Nucleus accumbens (tissue), 56 donors: Measurements from ENCODE around the gene PPP2R5E.
"Not testable (repeated sequence)": the region's sequence is repeated elsewhere in the genome, so short reads cannot be mapped to it uniquely, and the experiment has no call there.

ENCODE experiments used
- DNase-seq, 56 donors: peaks; one replicate each; lab custom pipeline; 2025; lab: John Stamatoyannopoulos, UW

The PPP2R5E gene

DNA sequence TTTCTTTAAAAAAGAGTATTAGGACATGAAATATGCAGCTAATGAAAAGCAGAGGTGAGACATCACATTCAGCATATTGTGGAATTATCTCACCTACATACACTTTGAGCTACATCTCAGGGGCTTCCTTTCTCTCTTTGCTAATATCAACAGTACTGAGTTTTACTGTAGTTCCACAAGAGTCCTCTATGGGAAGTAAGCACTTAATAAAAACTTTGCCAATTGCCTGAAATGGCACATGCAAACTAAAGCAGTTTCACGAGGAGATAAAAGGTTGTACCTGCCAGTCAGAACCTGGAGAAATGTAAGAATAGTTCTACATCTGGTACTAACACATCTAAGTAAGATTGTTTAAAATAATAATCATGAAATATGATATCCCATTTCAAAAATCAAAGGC lies 150.9 kb downstream of the PPP2R5E start:
- DNase-seq: no peak

DNA sequence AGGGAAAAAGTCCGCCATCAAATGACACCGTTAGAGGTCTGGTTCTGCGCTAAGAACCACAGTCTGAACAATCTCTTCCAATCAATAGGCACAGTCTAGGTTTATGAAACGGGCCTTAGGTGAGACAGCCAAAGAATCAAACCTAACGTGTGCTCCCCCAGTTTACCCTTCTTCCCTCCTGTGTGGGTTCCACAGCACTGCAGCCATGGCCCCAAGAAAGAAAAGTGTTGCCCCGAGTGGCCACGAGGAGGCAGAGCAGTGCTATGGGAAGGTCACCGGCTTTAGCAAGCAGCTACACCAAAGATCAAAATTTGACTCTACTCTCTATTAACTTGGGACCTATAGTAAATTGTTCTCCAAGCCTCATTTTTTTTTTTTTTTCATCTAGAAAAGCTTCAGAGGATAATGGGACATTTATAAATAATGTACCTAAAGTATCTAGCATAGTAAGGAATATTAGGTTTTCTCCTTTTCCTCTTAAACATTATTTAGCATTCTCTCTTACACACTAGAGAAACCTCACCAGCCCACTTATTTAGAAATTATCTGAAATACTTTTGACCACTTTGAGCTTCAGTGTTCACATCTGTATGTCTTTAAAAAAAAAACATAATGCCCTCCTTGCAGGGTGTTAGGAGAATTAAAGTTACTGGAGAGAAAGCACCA lies 154.3 kb downstream of the PPP2R5E start:
- DNase-seq: peak in 46 of 56 donors; percentile 0 to 66 (median 14)

DNA sequence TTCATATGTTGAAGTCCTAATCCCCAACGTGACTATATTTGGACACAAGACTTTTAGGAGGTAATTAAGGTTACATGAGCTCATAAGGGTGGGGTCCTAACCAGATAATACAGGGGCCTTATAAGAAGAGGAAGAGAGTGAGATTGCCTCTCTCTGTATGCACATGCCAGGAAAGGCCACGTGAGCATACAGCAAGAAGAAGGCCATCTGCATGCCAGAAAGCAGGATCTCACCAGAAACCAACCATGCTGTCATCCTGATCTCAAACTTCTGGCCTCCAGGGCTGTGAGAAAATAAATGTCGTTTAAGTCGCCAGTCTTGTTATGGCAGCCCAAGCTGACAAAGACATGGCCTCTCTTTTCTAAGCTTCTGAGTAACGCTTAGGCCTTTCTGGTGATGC lies 155.5 kb downstream of the PPP2R5E start:
- DNase-seq: no peak

DNA sequence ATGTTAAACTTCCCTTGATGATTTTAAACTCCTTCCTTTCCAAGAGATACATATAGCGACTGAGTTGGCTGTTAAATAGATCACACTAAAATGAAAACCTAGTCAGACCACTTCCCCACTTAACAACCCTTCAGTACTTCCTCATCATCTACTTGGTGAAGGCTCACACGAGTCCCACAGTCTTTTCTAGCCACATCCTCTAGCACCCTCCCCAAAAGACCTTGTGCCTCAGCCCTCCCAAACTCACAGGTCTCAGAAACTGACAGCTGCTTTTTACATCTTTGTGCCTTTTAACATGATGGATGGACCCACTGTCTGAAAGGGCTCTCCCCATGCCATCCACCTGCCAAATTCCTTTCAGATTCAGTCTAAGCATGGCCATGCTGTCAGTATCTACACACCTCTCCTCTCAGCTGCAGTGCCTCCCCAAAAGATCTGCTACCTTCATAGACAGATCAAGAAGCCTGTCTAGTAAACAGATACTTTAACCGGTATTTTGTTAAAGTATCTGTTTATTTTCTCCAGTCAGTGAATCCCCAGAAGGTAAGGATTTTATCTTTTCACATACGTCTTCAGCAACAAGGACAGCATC lies 159.3 kb downstream of the PPP2R5E start:
- no peak for DNase-seq

DNA sequence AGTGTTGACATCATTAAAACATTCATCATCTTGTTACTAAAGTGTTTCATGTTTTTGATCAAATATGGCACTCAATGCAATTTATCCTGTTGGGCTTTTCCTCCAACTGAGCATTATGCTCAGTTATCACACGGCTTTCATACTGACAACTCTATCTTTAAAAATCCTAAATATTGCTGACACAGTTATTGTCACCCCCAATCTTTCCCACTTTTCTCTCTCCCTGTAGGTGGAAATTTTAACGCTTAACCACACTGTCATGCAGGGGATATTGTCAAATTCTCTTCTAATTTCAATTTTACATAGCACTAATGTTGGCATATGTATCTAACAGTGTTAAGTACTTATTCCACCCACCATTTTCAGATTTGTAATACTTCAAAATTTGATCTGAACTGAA lies 164.7 kb downstream of the PPP2R5E start:
- DNase-seq: no peak

DNA sequence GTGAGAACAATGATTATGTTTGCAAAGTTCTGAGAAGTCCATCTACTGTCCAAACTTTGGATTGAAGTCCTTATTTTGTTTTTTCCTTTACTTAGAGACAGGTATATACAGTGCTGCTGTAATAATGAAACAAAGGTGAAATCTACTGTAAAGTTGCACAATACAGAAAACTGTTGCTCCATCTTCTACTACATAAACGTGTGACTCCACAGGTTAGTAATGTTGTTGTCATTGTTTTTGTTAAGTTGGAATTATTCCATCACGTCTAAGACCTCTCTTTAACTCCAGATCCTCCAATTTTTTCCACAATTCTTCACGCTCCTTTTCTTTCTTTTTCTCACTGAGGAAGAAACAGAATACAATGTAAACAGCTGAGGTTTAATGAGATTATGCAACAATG lies 167.4 kb downstream of the PPP2R5E start:
- DNase-seq: no peak

DNA sequence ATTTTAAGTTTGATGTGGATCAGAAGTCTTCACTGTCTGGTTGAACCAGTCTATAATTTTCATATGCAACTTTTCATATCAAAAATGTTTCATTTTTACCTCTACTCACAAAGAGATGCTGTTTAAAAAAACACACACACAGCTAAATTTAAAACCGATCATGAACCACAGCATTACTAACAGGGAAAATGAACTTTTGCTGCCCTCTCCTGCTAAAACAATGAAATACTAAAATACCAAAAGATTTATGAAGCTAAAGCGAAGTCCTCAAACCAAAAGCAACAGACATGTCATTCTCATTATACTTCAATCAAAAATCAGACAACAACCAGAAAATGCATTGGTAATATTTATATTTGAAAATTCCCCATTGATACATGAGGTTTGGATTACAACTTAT lies 171.6 kb downstream of the PPP2R5E start:
- DNase-seq: not testable (repeated sequence)

DNA sequence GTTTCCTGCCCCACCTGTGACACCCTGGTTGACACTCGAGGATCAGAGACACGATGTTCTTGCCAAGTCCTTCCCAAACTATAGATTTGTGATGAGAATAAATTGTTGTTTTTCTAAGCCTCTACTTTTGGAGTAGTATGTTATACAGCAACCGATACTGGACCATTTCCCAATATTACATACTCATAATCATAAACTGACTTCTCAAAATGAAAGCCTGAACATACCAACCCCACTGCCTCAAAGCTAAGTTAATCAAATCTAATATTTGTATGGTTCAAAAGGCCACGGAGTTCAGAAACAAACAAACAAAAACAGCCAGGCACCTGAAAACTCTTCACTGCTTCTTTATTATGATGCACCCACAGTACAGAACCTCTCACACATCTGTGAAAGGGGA lies 172.1 kb downstream of the PPP2R5E start:
- DNase-seq: no peak

DNA sequence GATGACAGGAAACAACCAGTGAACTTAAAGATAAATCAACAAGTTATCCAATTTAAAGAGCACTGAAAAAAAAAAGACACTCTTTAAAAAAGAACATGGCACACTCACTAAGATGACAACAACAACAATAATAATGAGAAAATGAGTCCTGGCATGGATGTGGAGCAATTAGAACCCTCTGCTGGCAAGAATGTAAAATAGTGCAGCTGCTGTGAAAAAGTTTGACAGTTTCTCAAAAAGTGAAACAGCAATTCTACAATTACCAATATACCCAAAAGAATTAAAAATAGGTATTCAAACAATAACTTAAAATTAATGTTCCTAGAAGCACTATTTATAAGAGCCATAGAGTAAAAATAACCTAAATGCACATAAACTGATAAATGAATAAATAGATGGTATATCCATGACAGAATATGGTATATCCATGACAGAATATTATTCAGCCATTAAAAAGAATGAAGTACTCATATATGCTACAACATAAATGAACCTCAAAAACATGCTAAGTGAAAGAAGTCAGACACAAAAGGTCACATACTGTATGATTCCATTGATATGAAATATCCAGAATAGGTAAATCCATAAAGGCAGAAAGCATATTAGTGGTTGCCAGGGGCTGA lies 175.3 kb downstream of the PPP2R5E start:
- no peak for DNase-seq

DNA sequence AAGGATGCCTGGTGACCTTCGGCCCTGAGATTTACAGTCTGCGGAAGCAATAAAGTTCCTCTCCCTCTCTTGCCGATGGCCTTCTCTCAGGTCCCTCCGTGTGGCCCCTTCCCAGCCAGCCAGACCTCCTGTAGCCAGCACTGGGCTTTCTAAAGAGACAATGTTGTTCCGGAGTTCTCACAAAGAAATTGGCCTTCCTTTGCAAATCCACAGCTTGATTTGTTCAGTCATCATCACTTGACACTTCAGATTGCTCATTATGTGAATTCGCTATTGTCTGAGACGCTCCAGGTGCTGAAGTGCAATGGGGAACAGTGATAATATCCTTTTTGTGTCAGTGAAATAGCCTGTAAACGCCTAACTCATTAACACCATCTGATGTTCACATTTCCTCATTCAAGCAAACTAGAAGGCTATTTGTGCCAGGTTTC lies 180.8 kb downstream of the PPP2R5E start:
- no peak for DNase-seq

DNA sequence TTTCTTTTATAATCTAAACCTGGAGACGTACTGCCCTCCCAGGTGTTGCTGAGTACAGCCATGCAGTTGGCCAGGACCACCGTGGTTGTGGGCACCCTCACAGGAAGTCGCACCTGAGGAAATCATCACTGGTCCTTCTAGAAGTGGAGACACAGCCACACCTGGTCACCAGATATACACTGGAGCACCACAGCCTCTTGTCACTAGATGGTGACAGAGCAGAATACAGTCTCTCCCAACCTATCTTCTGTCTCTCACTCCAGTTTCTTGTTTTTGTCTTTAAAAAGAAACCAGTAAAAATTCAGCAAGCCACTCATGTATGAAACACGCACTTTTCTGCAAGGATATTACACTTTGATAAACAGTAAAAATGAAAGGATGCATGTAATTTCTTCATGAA lies 181.4 kb downstream of the PPP2R5E start:
- no peak for DNase-seq

DNA sequence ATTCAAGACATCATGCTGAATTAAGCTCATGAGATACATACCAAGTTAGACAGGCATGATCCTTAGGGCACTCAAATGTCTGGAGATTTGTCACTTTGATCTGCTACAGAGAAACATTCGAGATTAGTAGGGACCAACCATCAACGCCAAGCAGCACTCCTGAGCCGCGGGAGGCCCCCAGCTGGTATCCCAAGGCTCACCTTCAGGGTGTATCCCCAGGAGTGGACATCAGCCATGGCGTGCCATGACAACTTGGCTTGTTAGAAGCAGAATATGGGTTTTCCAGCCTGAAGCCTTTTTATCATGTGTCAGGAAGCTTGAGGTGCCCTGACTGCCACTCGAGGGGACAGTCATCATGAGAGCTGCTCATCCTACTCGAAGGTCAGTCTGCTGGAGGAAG lies 185.3 kb downstream of the PPP2R5E start:
- DNase-seq: no peak

DNA sequence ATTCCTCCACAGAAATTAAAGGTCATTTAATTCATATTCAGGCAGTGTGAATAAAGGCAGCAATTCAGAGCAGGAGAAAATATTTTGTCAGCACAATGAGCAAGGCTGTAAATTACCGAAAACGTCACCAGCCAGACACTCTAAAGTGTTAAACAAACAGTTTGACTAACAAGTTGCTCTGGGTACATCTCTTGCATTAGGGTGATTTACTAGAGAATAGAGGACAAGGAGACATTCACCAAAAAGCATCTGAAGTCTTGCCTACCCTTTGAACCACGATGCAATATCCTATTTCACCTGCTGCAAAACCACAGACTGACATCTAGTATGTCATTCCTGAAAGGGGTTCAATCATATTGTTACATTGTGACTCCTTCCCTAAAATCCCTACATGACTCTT lies 197.4 kb downstream of the PPP2R5E start:
- DNase-seq: no peak

DNA sequence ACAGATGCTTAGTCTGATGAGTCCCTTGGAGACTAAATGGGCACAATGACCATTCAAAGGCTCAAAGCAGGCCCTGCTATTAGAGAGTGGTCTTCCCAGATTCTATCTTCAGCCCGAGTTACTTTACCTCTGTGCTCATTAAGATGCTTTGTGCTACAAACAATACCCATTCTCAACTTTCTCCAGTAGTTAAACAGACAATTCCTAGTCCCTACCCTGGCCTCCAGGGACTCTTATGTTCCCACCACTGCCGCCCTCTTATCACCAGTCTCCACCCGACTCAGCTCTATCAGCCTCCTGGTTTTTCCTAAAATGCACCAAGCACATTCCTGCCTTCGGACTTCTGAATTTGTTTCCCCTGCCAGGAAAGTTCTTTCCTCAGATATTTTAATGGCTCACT lies 198.8 kb downstream of the PPP2R5E start:
- DNase-seq: no peak

DNA sequence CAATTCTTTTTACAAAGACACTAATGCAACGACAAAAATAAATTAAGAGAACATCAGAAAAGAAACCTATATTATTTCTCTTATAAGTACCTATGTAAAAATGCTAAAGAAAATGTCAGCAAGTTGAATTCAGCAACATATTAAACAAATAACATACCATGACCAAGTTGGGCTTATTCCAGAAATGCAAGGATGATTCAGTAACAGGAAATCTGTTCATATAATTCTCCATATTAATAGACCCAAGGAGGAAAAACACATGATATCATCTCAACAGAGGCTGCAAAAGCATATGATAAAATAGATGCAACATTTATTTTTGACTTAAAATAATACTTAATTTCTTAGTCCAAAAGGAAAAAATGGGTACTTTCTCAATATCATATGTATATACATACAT lies 199.3 kb downstream of the PPP2R5E start:
- no peak for DNase-seq

DNA sequence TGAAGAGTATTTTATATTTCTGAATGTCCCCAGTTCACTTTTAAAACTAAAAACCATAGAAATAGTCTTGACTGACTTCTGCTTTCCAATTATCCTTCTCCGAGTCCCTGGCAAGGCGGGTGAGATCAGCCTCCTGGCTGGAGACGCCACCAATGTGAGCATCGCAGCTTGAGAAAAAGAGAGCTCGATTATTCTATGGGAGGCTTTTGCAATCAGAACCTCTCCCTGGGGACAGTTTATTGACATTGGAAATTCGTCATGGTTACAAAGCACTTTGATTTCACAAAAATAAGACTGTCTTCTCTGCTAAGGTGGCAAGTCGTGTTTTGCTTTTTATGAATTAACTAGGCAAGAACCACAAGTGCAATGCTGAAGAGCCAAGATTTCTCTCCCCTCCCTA lies 200.8 kb downstream of the PPP2R5E start:
- DNase-seq: peak in 1 of 56 donors; percentile 9

DNA sequence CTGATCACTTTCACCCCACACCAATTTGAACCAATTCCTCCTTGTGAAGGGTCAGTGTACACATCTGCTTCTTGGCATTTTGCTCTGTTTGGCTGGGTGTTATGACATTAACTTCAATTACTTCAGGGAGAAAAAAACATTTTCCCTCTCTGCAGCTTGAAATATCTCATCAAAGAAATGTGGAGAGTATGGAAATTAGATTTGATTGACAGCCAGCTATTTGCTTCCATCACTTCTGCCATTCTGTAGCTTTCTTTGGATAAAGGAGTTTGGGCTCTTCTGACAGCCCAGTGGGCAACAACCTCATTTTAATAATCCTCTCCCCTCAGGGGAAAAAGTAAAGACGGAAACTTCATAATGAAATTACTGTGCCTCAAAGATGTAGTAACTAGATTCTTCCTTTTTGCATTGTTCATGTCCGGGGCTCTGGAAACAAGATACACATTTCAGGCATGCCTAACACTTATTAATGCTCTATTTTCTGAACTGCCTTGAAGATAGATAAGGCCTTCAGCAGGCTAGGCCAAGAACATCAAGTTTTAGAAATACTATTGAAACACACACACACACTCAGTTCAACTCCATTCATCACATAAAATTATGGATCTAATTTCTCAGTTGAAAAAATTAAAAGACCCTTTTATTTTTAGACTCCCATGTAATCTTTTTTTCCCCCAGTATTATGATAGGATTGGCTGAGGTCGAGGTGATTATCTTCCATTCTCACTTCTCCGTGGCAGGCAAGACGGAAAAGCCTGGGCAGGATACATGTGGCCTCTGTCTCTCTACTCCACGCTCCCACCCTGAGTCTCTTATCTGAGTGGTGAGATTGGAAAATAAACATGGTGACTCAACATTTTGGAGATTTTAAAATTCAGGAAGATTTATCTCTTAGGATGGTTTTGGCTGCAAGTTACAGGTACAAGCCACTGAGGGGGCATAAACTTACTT lies 214.1 kb downstream of the PPP2R5E start:
- no peak for DNase-seq

DNA sequence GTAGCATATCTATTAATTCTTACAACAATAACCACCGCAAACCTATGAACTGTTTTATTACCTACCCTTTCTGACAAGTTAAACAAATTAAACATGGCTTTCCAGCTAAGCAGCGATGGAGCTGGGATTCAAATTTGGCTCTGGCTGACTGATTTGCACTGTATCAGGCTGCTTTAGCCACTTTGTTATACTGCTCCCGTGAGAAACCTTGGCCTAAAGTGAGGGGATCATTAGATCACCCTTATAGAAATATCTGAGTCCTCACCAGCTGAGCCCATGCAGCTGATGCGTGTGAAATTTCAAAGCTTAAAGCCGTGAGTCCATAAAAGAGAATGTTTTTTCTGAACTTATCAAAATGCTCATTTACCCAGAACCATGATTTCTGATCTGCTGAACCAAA lies 216.3 kb downstream of the PPP2R5E start:
- DNase-seq: no peak

DNA sequence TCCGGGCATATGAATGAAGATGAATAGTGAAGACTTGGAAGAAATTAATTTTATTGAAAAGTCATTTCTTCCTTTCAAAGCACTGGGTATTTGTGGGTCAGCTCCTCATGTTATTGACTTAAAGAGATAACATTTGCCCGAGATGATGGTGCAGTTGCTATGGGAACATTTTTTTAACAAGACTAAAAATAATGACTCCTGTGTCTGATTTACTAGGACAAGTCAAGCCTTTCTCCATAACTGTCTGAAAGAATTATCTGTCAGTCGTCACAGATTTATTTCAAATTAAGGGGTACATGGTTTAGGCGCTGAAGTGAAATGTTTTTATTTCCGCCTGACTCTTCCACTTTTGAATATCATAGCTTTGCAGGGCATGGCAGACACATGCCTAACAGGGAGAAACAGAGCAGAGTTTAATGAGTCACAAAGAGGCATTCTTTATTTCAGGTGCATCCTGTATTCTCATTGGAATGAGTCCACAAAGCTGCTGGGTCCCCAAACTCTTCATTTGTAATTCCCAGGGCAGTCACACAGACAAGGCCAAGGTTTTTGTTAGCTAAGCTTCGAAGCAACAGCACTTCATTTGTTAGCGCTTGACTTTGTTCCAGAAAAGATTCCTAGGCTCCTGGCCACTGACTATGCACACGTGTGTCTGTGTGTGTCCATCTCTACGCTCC lies 220.1 kb downstream of the PPP2R5E start:
- no peak for DNase-seq

DNA sequence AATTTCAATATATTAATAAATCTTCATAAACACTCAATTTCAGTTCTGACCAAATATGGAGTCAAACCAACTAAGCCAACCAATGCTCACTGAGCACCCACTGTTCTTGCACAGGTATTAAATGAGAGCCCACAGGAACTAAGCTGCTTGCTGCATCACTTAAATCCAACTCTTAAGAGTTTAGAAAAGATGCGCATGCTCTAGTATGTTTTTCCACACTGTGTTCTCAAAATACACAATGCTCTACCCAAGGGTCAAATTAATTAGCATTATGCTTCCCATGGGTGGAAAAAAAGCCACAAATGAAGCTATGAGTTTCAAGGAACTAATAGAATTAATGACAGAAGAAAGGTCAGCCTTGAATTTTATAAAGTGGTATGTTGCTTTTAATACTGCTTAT lies 220.7 kb downstream of the PPP2R5E start:
- no peak for DNase-seq
